DMS114 treated with DMSO at 0.1 percent for 48 hours (cell line): ENCODE data around the gene SLC30A5.
"Not testable (repeated sequence)": the region's sequence is repeated elsewhere in the genome, so short reads cannot be mapped to it uniquely, and the experiment has no call there.

Source experiments
- DNase-seq: peaks from one replicate; lab custom pipeline; 2025; ENCODE audit not compliant: unreplicated experiment; lab: John Stamatoyannopoulos, UW

The SLC30A5 gene

GRCh38 chr5:69093771-69094482, at the start of gene SLC30A5:
Gene SLC30A5 (plus strand): TSS chr5:69094014. CDS start chr5:69094256, 242 bp downstream.
- peak; percentile 98 for DNase-seq

- not testable (repeated sequence) for DNase-seq
These were observed 48.6 kb upstream of the SLC30A5 start for GRCh38 chr5:69045213-69045612.

GRCh38 chr5:69046375-69046957, 47.3 kb upstream of the SLC30A5 start:
- DNase-seq, result no peak

DNA sequence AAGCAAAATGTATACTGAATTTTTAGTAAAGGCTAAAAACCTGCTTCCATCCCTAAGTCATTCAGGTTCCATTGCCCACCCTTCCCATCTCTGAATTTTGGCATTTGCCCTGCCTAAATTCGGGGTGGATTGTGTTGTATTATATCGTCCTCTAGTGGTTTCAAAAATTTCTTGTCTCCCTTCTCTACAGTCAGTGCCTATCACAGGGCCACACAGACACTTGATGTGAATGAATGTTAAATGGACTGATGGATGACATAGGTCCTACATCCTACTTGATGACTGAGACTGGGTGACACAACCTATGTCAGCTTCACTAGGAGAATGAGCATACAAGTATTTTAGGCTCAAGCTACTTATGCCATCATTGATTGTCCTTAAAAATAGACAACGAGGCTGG, 45.6 kb upstream of the SLC30A5 start:
- DNase-seq, result peak; percentile 49

GRCh38 chr5:69049151-69049550, 44.7 kb upstream of the SLC30A5 start:
- no peak for DNase-seq

GRCh38 chr5:69049796-69050195, 44.0 kb upstream of the SLC30A5 start:
- no peak for DNase-seq

DNA sequence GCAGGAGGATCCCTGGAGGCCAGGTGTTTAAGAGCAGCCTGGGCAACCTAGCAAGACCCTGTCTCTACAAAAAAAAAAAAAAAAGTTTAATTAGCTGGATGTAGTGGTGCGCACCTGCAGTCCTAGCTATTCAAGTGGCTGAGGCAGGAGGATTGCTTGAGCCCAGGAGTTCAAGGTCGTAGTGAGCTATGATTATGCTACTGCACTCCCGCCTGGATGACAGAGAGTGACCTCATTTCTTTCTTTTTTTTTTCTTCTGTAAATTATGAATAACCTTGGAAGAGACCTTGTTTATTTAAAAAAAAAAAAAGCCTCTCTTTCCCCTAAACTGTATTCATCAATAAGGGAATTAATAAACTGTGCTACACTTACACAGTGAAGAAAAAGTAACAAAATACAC, 43.6 kb upstream of the SLC30A5 start:
- no peak for DNase-seq

DNA sequence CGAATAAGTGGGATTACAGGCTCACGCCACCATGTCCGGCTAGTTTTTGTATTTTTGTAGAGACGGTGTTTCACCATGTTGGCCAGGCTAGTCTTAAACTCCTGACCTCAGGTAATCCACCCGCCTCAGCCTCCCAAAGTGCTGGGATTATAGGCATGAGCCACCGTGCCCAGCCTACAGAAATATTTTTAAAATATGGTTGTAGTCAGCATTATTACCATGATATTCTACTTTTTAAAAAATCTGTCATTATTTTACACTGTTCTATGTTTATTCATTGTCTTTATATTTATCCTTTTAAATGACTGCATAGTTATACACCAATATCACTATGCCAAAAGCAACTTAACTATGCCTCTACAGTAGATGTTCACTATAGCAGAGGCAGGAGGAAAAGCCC, 41.6 kb upstream of the SLC30A5 start:
- DNase-seq, result no peak

GRCh38 chr5:69074664-69075521, 18.9 kb upstream of the SLC30A5 start:
- DNase-seq, result no peak

- no peak for DNase-seq
These were observed 18.2 kb upstream of the SLC30A5 start for GRCh38 chr5:69075522-69076179.

GRCh38 chr5:69078921-69079540, 14.8 kb upstream of the SLC30A5 start:
- DNase-seq, result no peak

DNA sequence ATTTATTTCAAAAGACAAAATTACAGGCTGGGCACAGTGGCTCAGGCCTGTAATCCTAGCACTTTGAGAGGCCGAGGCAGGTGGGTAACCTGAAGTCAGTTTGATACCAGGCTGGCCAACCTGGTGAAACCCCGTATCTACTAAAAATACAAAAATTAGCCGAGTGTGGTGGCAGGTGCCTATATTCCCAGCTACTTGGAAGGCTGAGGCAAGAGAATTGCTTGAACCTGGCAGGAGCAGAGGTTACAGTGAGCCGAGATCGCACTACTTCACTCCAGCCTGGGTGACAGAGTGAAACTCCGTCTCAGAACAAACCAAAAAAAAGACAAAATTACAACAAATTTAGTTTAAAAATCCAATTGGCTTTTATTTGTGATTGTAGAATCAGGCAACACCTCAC, 14.3 kb upstream of the SLC30A5 start:
- DNase-seq, result no peak

DNA sequence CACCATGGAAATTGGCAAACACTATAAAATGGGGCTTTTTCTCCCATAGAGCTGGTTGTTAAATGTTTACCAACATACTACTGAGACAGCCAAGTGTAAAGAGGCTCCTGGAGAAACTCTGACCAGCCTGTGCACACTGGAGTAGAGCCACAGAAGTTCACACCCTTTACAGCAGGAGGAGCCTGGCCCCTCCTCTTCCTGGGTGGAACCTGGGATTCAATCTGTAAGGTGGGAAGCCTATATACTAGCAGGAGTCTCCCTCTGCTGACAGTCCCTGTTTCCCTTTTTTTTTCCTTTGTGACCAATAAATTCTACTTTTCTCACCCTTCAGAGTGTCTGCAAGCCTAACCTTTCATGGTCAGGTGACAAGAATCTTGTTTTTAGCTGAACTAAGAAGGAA, 10.4 kb upstream of the SLC30A5 start:
- DNase-seq, result no peak

GRCh38 chr5:69084195-69084594, 9.6 kb upstream of the SLC30A5 start:
- DNase-seq, result no peak

GRCh38 chr5:69084903-69085302, 8.9 kb upstream of the SLC30A5 start:
- DNase-seq, result no peak

DNA sequence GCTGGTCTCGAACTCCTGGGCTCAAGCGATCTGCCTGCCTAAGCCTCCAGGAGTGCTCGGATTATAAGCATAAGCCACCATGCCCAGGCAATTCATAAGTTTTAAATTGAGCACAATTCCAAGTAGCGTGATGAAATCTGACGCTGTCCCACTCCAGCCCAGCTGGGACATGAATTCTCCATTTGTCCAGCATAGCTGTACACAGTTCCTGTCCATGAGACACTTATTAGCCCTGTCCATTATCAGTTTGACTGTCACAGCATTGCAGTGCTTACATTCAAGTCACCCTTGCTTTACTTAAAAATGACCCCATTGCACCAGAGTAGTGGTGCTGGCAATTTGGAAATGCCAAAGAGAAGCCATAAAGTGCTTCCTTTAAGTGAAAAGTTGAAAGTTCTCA, 7.6 kb upstream of the SLC30A5 start:
- DNase-seq, result no peak

DNA sequence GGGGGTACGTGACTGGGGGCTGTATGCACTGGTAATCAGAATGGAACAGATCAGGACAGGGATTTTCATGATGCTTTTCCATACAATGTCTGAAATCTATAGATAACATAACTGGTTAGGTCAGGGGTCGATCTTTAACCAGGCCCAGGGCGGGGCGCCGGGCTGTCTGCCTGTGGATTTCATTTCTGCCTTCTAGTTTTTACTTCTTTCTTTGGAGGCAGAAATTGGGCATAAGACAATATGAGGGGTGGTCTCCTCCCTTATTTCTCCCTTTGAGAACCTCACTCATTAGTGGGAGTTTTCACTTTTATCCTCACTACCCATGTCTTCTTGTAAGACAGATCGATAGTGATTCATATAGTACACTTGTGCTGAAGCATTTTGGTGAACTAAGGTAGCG, 5.8 kb upstream of the SLC30A5 start:
- DNase-seq, result not testable (repeated sequence)

GRCh38 chr5:69090158-69090557, 3.7 kb upstream of the SLC30A5 start:
- DNase-seq, result no peak

DNA sequence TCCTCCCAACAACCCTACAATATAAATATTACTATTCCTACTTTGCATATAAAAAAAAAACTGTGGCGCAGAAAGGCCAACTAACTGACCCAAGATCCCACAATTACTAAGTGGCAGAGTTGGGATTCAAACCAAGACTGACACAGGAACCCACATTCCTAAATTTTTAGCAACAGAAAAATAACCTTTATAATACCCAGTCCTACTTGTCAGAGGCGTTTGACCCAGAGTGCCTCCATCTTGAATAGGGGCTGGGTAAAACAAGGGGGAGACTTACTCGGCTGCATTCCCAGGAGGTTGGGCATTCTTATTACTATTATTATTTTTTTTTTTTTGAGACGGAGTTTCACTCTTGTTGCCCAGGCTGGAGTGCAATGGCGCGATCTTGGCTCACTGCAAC, 2.0 kb upstream of the SLC30A5 start:
- no peak for DNase-seq

- DNase-seq, result no peak
These were observed 845 bp upstream of the SLC30A5 start for GRCh38 chr5:69092969-69093368.

DNA sequence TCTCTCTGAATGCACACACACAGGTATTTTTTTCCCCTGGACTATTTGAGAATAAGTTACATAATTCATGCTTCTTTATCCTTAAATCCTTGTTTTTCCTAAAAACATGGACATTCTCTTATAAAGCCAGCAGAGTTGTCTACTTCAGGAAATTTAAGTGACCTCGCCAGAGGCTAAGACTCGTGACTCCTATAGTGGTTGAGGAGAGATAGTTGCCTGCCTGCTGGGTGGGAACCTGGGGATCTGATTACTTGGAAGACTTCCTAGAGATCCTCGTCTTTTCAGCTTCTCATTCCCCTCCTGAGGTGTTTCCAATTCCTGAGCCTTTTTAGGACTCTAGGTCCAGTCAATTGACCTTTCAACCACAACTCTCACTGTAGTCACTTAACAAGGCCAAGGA, 5.5 kb downstream of the SLC30A5 start:
- DNase-seq, result no peak
